Measurements from ENCODE around the gene MKI67. TPM values are rescaled to one million over a fixed set of nuclear protein-coding genes. Genes with fewer than 3 reads are reported as not detected.
A peak's percentile ranks its signal among the peaks of the same experiment; 100 is the strongest.

The MKI67 gene
- total RNA-seq, 3 donors from 2014 or later (not counting 1 experiment from before 2014, with no cell fraction given) = 5.3 to 10.0 (median 6.8) TPM

DNA sequence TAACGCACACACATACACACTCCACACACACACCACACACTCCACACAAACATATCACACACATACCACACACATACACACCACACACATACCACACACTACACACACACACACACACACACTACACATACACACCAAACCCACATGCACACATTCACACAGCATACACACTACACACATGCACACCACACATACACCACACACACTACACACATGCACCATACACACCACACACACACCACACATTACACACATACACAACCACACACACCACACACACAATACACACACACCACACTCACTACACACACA lies 66.3 kb downstream of the MKI67 start:
- no peak overlapping the region for H3K4me3 Mint-ChIP-seq
- H3K36me3 ChIP-seq (ENCODE audit: control insufficient read depth, insufficient read depth, low read length) = peaks cover 66% of the 10 kb centered on the region
- H3K36me3 Mint-ChIP-seq = peaks cover 15% of the 10 kb centered on the region
- H3K9me3 ChIP-seq (ENCODE audit: control insufficient read depth, insufficient read depth, low read length) = no peaks in the 10 kb centered on the region
- H3K27me3 ChIP-seq (ENCODE audit: control insufficient read depth, insufficient read depth, low read length) = no peaks in the 10 kb centered on the region
- ATAC-seq = no peak
- H3K4me1 Mint-ChIP-seq = peaks cover 92 to 94% of the 10 kb centered on the region in 2 donors
- no peak for DNase-seq
- no peaks in the 10 kb centered on the region for H3K27me3 Mint-ChIP-seq (ENCODE audit: low read depth in 2 of 2)
- H3K9me3 Mint-ChIP-seq = no peaks in the 10 kb centered on the region
- intact Hi-C loops (cut with micrococcal nuclease) = loop anchor here (1.0 kb wide), 1 partner anchor 12 kb away; no protein-coding TSS in a partner anchor
- 96% methylated on average over 1 of the region's 1 CpG for WGBS (ENCODE audit: insufficient coverage)
- TF ChIP-seq, protein P1, sequence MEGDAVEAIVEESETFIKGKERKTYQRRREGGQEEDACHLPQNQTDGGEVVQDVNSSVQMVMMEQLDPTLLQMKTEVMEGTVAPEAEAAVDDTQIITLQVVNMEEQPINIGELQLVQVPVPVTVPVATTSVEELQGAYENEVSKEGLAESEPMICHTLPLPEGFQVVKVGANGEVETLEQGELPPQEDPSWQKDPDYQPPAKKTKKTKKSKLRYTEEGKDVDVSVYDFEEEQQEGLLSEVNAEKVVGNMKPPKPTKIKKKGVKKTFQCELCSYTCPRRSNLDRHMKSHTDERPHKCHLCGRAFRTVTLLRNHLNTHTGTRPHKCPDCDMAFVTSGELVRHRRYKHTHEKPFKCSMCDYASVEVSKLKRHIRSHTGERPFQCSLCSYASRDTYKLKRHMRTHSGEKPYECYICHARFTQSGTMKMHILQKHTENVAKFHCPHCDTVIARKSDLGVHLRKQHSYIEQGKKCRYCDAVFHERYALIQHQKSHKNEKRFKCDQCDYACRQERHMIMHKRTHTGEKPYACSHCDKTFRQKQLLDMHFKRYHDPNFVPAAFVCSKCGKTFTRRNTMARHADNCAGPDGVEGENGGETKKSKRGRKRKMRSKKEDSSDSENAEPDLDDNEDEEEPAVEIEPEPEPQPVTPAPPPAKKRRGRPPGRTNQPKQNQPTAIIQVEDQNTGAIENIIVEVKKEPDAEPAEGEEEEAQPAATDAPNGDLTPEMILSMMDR (IDR thresholded peaks at IDR 0.05) = no peak
- H3K4me1 ChIP-seq (ENCODE audit: control insufficient read depth, insufficient read depth, low read length) = peaks cover 73% of the 10 kb centered on the region
- H3K27ac Mint-ChIP-seq = peak overlapping the region; percentile 88
- no peak overlapping the region for H3K4me3 ChIP-seq (ENCODE audit: low read length)
- H3K27ac ChIP-seq (ENCODE audit: low read length) = peak overlapping the region; percentile 62

DNA sequence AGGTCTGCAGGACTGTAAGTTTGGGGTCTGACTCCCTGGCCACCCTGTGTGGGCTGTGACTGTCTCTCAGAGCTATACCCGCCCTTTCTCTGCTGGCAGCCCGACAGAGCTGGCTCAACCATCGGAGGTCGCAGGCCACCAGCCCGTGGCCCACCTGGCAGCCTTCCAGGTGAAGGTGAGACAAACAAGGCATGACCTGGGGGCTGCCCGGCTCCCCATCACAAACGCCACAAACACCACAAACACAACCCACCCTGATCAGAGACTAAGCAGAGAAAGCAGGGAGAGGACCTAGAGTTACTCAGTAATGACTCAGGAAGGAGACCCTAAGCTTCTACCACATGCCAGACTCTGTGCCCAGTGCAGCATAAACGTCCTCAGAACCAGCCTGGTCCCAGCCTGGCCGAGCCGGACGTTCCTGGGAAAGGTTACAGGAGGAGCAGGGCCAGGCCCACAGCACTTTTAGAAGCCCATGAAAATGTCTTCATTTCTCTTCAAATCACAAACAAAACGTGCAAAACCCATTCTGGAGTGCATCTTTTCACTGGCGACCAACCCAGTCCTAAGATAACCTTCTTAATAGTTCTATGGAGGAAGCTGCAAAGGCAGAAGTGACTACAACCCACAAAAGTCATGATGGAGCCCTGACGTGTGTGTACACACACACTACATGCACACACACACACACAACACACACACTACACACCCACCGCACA lies 66.8 kb downstream of the MKI67 start:
- Histone ChIP-seq H3K4me3 (ENCODE audit: low read length) (no peak overlapping the region), H3K27me3 (ENCODE audit: control insufficient read depth, insufficient read depth, low read length) (no peaks in the 10 kb centered on the region), H3K4me1 (ENCODE audit: control insufficient read depth, insufficient read depth, low read length) (peaks cover 73% of the 10 kb centered on the region), H3K36me3 (ENCODE audit: control insufficient read depth, insufficient read depth, low read length) (peaks cover 71% of the 10 kb centered on the region), H3K9me3 (ENCODE audit: control insufficient read depth, insufficient read depth, low read length) (no peaks in the 10 kb centered on the region), H3K27ac (ENCODE audit: low read length) (peak overlapping the region; percentile 62)
- peaks cover 15% of the 10 kb centered on the region for H3K36me3 Mint-ChIP-seq
- peak overlapping the region; percentile 88 for H3K27ac Mint-ChIP-seq
- H3K9me3 Mint-ChIP-seq = no peaks in the 10 kb centered on the region
- no peaks in the 10 kb centered on the region for H3K27me3 Mint-ChIP-seq (ENCODE audit: low read depth in 2 of 2)
- DNase-seq (peak in 1 of 2 donors; percentile 34), ATAC-seq (peak in 2 of 3 donors; percentile 8 to 12)
- intact Hi-C loops (cut with micrococcal nuclease) = loop anchor here (1.0 kb wide), 1 partner anchor 11 kb away; no protein-coding TSS in a partner anchor
- WGBS (ENCODE audit: insufficient coverage) = 43% methylated on average over 15 of the region's 15 CpGs
- peak overlapping the region; percentile 42 for H3K4me3 Mint-ChIP-seq
- H3K4me1 Mint-ChIP-seq = peaks cover 89 to 92% of the 10 kb centered on the region in 2 donors
- TF ChIP-seq, protein P1 (IDR thresholded peaks at IDR 0.05) = no peak

DNA sequence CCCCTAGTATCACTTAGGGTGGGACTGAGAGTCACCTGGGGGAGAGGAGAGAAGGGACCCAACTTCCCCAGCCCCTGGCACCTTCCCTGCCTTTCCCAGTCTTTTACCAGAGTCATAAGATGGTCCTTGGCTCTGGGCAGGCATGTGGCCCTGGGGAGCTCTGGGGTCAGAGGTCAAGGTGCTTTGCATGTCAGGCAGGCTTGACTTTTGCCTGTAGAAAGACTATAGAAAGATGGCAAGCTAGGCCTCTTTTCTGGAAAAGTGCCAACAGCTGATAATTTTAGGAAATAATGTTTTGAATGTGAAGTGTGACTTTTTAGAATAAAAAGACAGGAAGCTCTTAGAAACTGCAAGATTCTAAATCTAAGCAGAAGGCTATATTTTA lies 67.5 kb downstream of the MKI67 start:
- Mint-ChIP-seq H3K4me3 (no peak overlapping the region), H3K4me1 (peaks cover 90 to 92% of the 10 kb centered on the region in 2 donors), H3K9me3 (no peaks in the 10 kb centered on the region), H3K27ac (peak overlapping the region; percentile 88), H3K36me3 (peaks cover 15% of the 10 kb centered on the region), H3K27me3 (ENCODE audit: low read depth in 2 of 2) (no peaks in the 10 kb centered on the region)
- ATAC-seq (no peak), DNase-seq (no peak)
- no peak overlapping the region for H3K4me3 ChIP-seq (ENCODE audit: low read length)
- peaks cover 73% of the 10 kb centered on the region for H3K4me1 ChIP-seq (ENCODE audit: control insufficient read depth, insufficient read depth, low read length)
- no peaks in the 10 kb centered on the region for H3K27me3 ChIP-seq (ENCODE audit: control insufficient read depth, insufficient read depth, low read length)
- intact Hi-C loops (cut with micrococcal nuclease) = loop anchor here (1.0 kb wide), 1 partner anchor 10 kb away; no protein-coding TSS in a partner anchor
- peaks cover 75% of the 10 kb centered on the region for H3K36me3 ChIP-seq (ENCODE audit: control insufficient read depth, insufficient read depth, low read length)
- peak overlapping the region; percentile 62 for H3K27ac ChIP-seq (ENCODE audit: low read length)
- no peaks in the 10 kb centered on the region for H3K9me3 ChIP-seq (ENCODE audit: control insufficient read depth, insufficient read depth, low read length)
- TF ChIP-seq, protein P1 (IDR thresholded peaks at IDR 0.05) = no peak
